Astrocyte (in vitro differentiated cells and primary cell): ENCODE results near the gene HIRIP3.

Experiments
- EZH2 ChIP-seq: IDR thresholded peaks from 2 replicates; pipeline ENCODE4 v1.6.1; 2012; ENCODE audit warnings: mild to moderate bottlenecking, low read length, inconsistent platforms; ENCODE audit not compliant: insufficient read depth
- TF ChIP-seq, protein P1 (sequence below): IDR thresholded peaks from 2 replicates; pipeline ENCODE4 v1.5.1; 2011; ENCODE audit warnings: low read depth, mild to moderate bottlenecking, inconsistent platforms, low read length, moderate library complexity; ENCODE audit not compliant: insufficient read depth

DNA sequence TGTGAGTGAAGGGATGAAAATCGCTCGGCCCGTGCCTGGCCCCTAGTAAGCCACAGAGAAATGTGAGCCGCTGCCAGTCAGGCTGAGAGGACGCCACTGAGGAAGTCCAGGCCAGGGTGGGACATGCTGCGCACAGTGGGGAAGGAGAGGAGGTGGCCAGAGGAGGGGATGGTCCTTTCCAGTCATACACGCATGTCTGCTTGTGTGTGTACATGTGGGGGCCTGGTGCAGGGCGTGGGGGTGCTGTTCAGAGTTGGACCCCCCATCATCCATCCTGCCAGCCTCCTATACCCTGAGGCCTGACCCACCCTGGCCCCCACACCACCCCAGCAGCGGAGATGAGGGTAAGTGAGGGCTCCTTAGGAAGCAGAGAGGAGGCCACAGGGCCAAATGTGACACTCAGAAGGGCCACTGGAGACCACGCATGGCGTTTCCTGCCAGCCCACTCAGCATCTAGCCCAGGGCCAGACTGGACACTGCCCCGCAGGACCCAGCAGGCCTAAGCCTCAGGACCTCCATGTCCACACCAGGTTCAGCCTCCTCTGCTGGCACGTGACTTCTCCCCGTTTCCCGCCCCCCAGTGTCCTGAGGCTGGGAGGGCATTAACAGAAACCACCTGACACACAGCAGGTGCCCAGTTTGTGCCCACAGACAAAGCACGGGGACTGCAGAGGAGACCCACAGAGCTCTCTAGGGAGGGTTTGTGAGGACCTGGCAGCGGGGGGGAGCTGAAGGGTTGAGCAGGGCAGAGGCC, 8.4 kb upstream of the HIRIP3 start:
- TF ChIP-seq, protein P1, sequence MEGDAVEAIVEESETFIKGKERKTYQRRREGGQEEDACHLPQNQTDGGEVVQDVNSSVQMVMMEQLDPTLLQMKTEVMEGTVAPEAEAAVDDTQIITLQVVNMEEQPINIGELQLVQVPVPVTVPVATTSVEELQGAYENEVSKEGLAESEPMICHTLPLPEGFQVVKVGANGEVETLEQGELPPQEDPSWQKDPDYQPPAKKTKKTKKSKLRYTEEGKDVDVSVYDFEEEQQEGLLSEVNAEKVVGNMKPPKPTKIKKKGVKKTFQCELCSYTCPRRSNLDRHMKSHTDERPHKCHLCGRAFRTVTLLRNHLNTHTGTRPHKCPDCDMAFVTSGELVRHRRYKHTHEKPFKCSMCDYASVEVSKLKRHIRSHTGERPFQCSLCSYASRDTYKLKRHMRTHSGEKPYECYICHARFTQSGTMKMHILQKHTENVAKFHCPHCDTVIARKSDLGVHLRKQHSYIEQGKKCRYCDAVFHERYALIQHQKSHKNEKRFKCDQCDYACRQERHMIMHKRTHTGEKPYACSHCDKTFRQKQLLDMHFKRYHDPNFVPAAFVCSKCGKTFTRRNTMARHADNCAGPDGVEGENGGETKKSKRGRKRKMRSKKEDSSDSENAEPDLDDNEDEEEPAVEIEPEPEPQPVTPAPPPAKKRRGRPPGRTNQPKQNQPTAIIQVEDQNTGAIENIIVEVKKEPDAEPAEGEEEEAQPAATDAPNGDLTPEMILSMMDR: no peak
- TF ChIP-seq EZH2: no peak
